GM12872 (cell line): ENCODE measurements around the gene MLST8.

Experiments used
- TF ChIP-seq, protein P1 (sequence below): IDR thresholded peaks from 3 replicates; pipeline ENCODE4 v1.5.1; 2011; ENCODE audit warnings: low read depth, mild to moderate bottlenecking, low read length, moderate library complexity; ENCODE audit not compliant: insufficient read depth

Gene MLST8

DNA sequence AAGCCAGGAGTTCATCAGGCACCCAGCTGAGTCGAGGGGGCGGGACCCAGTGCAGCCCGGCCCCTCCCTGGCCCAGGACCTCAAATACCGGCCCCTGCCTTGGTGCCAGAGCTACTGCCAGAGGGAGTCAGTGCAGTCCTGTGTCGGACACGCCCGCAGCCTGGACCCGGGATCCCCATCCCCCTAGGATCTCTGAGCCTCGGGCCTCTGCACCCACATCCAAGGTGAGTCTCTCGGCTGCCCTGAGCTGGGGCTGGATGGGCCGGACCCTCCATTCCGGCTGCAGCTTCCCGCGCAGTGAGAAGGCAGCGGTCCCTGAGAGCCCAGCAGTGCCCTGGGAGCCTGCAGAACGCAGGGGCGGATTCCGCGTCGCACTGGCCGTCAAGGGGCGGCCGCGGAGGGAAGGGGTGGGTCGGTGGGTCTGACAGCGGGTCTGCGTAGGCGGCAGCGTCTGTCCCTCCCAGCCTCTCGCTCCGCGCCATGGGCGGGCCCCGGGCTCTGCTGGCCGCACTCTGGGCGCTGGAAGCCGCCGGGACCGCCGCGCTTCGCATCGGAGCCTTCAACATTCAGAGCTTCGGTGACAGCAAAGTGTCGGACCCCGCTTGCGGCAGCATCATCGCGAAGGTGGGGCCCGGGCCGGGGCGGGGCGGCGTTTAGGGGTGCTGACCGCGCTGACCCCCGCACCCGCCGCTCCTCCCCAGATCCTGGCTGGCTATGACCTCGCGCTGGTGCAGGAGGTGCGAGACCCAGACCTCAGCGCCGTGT, 31.3 kb downstream of the MLST8 start, which contains the start of gene DNASE1L2:
Gene DNASE1L2, plus strand, starts transcription at position 108 of the 765 bp plus-strand sequence. Its CDS starts 373 bp downstream, at position 481.
- TF ChIP-seq, protein P1, sequence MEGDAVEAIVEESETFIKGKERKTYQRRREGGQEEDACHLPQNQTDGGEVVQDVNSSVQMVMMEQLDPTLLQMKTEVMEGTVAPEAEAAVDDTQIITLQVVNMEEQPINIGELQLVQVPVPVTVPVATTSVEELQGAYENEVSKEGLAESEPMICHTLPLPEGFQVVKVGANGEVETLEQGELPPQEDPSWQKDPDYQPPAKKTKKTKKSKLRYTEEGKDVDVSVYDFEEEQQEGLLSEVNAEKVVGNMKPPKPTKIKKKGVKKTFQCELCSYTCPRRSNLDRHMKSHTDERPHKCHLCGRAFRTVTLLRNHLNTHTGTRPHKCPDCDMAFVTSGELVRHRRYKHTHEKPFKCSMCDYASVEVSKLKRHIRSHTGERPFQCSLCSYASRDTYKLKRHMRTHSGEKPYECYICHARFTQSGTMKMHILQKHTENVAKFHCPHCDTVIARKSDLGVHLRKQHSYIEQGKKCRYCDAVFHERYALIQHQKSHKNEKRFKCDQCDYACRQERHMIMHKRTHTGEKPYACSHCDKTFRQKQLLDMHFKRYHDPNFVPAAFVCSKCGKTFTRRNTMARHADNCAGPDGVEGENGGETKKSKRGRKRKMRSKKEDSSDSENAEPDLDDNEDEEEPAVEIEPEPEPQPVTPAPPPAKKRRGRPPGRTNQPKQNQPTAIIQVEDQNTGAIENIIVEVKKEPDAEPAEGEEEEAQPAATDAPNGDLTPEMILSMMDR, result no peak

DNA sequence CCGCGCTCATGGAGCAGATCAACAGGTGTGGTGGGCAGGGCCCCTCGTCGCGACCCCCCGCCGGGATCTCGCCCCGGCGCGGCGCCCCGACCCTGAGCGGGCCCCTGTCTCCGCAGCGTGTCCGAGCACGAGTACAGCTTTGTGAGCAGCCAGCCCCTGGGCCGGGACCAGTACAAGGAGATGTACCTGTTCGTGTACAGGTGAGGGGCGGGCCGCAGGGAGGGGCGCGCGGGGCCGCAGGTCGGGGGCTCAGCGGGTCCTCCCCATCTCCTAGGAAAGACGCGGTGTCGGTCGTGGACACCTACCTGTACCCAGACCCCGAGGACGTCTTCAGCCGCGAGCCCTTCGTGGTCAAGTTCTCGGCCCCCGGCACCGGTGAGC, 31.8 kb downstream of the MLST8 start:
- TF ChIP-seq, protein P1, result no peak

DNA sequence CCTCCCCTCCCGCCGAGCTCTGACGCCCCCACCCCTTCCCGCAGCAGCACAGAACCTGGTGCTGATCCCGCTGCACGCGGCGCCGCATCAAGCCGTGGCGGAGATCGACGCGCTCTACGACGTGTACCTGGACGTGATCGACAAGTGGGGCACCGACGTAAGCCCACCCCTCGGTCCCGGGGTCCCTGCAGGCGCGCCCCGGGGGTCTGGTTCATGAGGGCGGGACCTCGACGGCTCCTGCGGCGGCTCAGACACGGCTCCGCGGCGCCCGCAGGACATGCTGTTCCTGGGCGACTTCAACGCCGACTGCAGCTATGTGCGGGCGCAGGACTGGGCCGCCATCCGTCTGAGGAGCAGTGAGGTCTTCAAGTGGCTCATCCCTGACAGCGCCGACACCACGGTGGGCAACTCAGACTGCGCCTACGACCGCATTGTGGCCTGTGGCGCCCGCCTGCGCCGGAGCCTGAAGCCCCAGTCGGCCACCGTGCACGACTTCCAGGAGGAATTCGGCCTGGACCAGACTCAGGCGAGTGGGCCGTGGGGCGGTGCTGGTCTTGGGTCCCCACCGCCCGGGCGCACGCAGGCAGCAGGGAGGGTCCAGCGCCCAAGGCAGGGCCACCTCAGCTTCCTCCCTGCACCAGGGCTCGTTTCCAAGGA, 32.4 kb downstream of the MLST8 start:
- TF ChIP-seq, protein P1, result no peak

DNA sequence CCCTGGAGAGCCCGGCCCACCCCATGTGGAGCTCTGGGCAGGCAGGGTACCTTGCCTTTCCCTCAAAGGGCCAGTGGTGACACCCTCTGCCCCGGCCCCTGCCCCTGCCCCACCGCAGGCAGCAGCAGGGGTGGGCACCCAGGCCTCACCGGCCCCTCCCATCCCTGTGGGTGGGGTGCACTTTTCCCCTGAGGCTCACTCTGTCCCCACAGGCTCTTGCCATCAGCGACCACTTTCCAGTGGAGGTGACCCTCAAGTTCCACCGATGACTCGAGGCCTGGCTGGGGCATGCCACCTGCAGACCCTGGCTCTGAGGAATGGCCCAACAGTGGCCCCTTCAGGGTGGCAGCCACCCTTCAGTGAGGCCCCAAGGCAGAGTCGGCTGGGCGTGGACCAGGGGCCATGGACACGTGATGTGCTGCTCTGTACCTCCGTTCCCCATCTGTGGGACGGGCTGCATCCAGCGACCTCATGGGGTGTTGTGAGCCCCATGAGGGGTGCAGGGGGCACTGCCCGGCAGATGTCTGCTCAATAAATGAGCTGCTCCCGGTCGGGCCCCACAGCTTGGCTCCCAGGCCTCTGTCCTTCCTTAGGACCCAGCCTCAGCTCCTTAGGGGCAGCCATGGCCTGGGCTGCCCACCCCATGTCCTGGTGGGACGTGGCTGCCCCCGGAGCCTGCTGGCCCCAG, 33.0 kb downstream of the MLST8 start:
- TF ChIP-seq, protein P1, result no peak

DNA sequence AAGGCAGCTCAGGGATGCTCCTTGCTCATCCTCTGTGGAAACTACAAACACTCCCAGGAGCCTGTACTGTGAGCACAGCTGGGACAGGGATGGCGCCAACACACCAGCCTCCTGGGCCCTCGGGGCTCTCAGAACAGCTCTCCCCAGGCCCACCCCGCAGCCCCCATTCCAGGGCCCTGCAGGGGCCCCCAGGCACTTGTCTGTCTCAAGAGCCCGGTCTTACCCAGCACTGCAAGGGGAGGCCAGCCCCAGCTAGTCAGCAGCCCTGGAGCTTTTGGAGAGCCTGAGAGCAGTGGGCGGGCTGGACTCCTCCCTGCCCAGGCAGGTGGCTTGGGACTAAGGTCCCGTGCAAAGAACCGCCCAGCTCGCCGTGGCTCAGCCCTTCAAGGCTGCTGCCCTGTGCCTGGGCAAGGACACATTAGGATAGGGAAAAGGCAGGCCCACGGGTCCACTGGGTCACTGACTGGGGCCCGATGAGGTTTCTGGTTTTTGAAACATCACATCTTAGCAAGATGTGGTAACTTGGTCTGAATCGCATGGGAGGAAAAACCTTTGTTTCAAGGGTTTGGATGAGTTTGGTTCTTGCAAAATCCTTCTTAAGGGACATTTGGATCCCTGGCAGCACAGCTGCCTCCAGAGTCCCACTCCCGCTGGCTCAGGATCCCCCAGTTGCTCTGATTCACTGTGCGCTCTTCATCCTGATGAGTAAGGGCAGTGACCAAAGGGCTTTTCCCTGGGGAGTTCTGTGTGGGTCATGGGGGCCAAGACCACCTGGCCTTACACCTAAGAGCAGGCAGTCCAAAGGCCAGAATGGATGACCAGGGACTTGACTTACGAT, 33.8 kb downstream of the MLST8 start:
- TF ChIP-seq, protein P1, result no peak

DNA sequence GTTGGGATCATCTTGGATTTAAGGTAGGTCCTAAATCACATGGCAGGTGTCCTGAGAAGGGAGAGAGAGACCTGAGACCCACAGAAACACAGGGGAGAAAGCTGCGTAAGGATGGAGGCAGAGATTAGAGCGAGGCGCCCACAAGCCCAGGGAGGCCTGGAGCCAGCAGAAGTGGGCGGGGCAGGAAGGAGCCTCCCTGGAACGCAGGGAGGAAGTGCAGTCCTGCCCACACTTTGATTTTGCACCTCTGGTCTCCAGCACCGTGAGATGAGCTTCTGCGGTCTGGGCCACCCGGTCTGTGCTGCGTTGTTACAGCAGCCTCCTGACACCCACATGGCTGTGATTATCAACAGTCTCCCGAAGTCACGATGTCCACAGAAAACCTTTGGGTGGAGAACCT, 37.3 kb downstream of the MLST8 start:
- TF ChIP-seq, protein P1, result no peak
